WTC11 (cell line): Measurements from ENCODE around the gene AKAP13. TPM values are rescaled to one million over a fixed set of nuclear protein-coding genes. Genes with fewer than 3 reads are reported as not detected.

Experiments
- ATAC-seq: fragments of 200-7000 bp; cut with Tn5 transposase; 2 replicates; pipeline ENCODE4 v1.10.0; 2021; ENCODE audit warnings: mild to moderate bottlenecking, moderate library complexity
- CTCF ChIA-PET: fragments of 300-600 bp; sonication (Branson Sonifier 250); formaldehyde crosslinking; loops from one replicate; lab custom pipeline; 2021; ENCODE audit warnings: antibody characterized with exemption; lab: Charles Lee
- POLR2A ChIA-PET: fragments of 350-600 bp; sonication (Branson Sonifier 250); formaldehyde crosslinking; loops from one replicate; lab custom pipeline; 2021; ENCODE audit warnings: antibody characterized with exemption; lab: Charles Lee
- DNase-seq: peaks from one replicate; pipeline ENCODE4 v3.0.0; 2021; ENCODE audit warnings: low spot score
- H3K27ac Mint-ChIP-seq: 2 replicates; pipeline ENCODE4 v1.8.0; 2021; ENCODE audit warnings: mixed read lengths
- H3K27me3 Mint-ChIP-seq: 2 replicates; pipeline ENCODE4 v1.8.0; 2021; ENCODE audit warnings: low read depth, mild to moderate bottlenecking, moderate library complexity, mixed read lengths
- H3K36me3 Mint-ChIP-seq: 2 replicates; pipeline ENCODE4 v1.8.0; 2021; ENCODE audit warnings: mixed read lengths
- H3K4me1 Mint-ChIP-seq: 2 replicates; pipeline ENCODE4 v1.8.0; 2022; ENCODE audit warnings: mixed read lengths
- H3K4me3 Mint-ChIP-seq: 2 replicates; pipeline ENCODE4 v1.8.0; 2021; ENCODE audit warnings: mild to moderate bottlenecking, moderate library complexity, mixed read lengths
- H3K9me3 Mint-ChIP-seq: 2 replicates; pipeline ENCODE4 v1.8.0; 2021; ENCODE audit warnings: mixed read lengths
- ATF1 ChIP-seq: sonication (generic); formaldehyde crosslinking; IDR thresholded peaks from 2 replicates; pipeline ENCODE4 v1.8.1; 2023; ENCODE audit warnings: mild to moderate bottlenecking, moderate library complexity, missing genetic modification reagents
- CDX4 ChIP-seq: fragments of 250-450 bp; sonication (Bioruptor Pico); IDR thresholded peaks from 2 replicates; pipeline ENCODE4 v1.9.0; 2021; ENCODE audit warnings: moderate library complexity, mild to moderate bottlenecking, inconsistent platforms, borderline replicate concordance
- E2F1 ChIP-seq: sonication (generic); formaldehyde crosslinking; IDR thresholded peaks from 2 replicates; pipeline ENCODE4 v1.8.0; 2022; ENCODE audit warnings: mild to moderate bottlenecking, missing genetic modification reagents
- ELF4 ChIP-seq: sonication (generic); formaldehyde crosslinking; IDR thresholded peaks from 2 replicates; pipeline ENCODE4 v1.8.1; 2022; ENCODE audit warnings: low read depth, mild to moderate bottlenecking, moderate library complexity, missing genetic modification reagents
- ESRRA ChIP-seq: sonication (generic); formaldehyde crosslinking; IDR thresholded peaks from 2 replicates; pipeline ENCODE4 v1.8.1; 2022; ENCODE audit warnings: mild to moderate bottlenecking, missing genetic modification reagents, borderline replicate concordance
- ETV6 ChIP-seq: sonication (generic); formaldehyde crosslinking; IDR thresholded peaks from 2 replicates; pipeline ENCODE4 v1.8.1; 2022; ENCODE audit warnings: mild to moderate bottlenecking, missing genetic modification reagents
- FOXJ3 ChIP-seq: sonication (generic); formaldehyde crosslinking; IDR thresholded peaks from 2 replicates; pipeline ENCODE4 v1.9.0; 2021; ENCODE audit warnings: missing genetic modification reagents, mild to moderate bottlenecking, borderline replicate concordance
- JAZF1 ChIP-seq: fragments of 250-450 bp; sonication (Bioruptor Pico); IDR thresholded peaks from 2 replicates; pipeline ENCODE4 v1.9.0; 2021; ENCODE audit warnings: moderate library complexity, mild to moderate bottlenecking, inconsistent platforms
- NFE2L1 ChIP-seq: sonication (generic); formaldehyde crosslinking; IDR thresholded peaks from 2 replicates; pipeline ENCODE4 v1.8.1; 2023; ENCODE audit warnings: missing genetic modification reagents
- RORB ChIP-seq: fragments of 250-450 bp; sonication (Bioruptor Pico); IDR thresholded peaks from 2 replicates; pipeline ENCODE4 v1.9.0; 2021; ENCODE audit warnings: mild to moderate bottlenecking
- SP1 ChIP-seq: sonication (generic); formaldehyde crosslinking; conservative IDR thresholded peaks from 2 replicates; pipeline ENCODE4 v1.8.1; 2022; ENCODE audit warnings: missing genetic modification reagents
- STAT6 ChIP-seq: sonication (generic); formaldehyde crosslinking; conservative IDR thresholded peaks from 2 replicates; pipeline ENCODE4 v1.8.1; 2023; ENCODE audit warnings: mild to moderate bottlenecking, low read depth, missing genetic modification reagents, moderate library complexity
- TP53 ChIP-seq: sonication (generic); formaldehyde crosslinking; IDR thresholded peaks from 2 replicates; pipeline ENCODE4 v1.8.1; 2023; ENCODE audit warnings: mild to moderate bottlenecking, missing genetic modification reagents
- USF1 ChIP-seq: sonication (generic); formaldehyde crosslinking; IDR thresholded peaks from 2 replicates; pipeline ENCODE4 v1.8.0; 2022; ENCODE audit warnings: mild to moderate bottlenecking, missing genetic modification reagents
- USF2 ChIP-seq: sonication (generic); formaldehyde crosslinking; IDR thresholded peaks from 2 replicates; pipeline ENCODE4 v1.8.1; 2023; ENCODE audit warnings: mild to moderate bottlenecking, missing genetic modification reagents, moderate library complexity
- ZNF121 ChIP-seq: sonication (generic); formaldehyde crosslinking; IDR thresholded peaks from 2 replicates; pipeline ENCODE4 v1.8.0; 2023; ENCODE audit warnings: missing genetic modification reagents
- total RNA-seq: library from RNA; stranded (reverse); gene quantifications from 3 replicates; pipeline ENCODE4 v1.2.3, GENCODE V29; 2021
- TF ChIP-seq, protein P1 (sequence below): fragments of 250-450 bp; sonication (Bioruptor Pico); IDR thresholded peaks from 2 replicates; pipeline ENCODE4 v1.9.0; 2021; ENCODE audit warnings: mild to moderate bottlenecking, borderline replicate concordance
- TF ChIP-seq, protein P2 (sequence below): sonication (generic); formaldehyde crosslinking; conservative IDR thresholded peaks from 2 replicates; pipeline ENCODE4 v1.8.1; 2022; ENCODE audit warnings: mild to moderate bottlenecking, missing genetic modification reagents
- TF ChIP-seq, protein P3 (sequence below): sonication (generic); formaldehyde crosslinking; IDR thresholded peaks from 2 replicates; pipeline ENCODE4 v1.8.0; 2022; ENCODE audit warnings: mild to moderate bottlenecking, missing genetic modification reagents
- TF ChIP-seq, protein P4 (sequence below): sonication (generic); formaldehyde crosslinking; IDR thresholded peaks from 2 replicates; pipeline ENCODE4 v1.8.0; 2023; ENCODE audit warnings: mild to moderate bottlenecking, missing genetic modification reagents

Gene AKAP13
- total RNA-seq, 1 experiment from 2014 or later: 50.3 TPM

DNA sequence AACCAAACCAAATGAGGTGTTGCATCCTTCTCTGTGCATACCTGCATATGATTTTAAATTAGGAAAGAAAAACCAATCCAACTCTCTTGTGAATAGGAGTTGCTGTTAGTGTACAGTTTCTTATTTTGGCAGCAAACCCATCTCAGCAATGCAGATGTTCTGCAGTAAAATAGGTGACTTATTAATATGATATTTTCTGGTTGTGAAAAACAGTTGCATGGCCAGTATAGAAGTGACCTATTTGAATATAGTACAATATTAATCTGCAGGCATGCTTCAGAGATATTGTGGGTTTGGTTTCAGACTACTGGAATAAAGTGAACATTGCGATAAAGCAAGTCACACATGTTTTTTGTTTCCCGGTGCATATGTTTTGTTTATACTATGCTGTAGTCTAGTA is 42.2 kb downstream of the AKAP13 start:
- no peak for ATAC-seq
- H3K9me3 Mint-ChIP-seq: peaks cover 5% of the 10 kb centered on the region; the same call in 1 of the 2 replicates

DNA sequence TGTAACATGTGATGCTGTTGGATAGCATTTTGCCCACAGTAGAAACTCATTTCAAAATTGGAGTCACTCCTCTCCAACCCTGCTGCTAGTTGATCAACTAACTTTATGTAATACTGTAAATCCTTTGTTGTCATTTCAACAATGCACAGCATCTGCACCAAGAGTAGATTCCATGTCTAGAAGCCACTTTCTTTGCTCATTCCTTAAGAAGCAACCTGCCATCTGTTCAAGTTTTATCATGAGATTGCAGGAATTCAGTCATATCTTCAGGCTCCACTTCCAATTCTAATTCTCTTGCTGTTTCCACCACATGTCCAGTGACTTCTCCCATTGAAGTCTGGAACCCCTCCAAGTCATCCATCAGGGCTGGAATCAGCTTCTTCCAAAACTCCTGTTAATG is 42.9 kb downstream of the AKAP13 start:
- DNase-seq (no peak), ATAC-seq (no peak)
- Mint-ChIP-seq H3K36me3 (no peaks in the 10 kb centered on the region), H3K27me3 (no peaks in the 10 kb centered on the region), H3K9me3 (peaks cover 5% of the 10 kb centered on the region; the same call in 1 of the 2 replicates), H3K4me3 (no peak overlapping the region), H3K27ac (no peak overlapping the region), H3K4me1 (peaks cover 25% of the 10 kb centered on the region)
- CTCF ChIA-PET: no interaction called here
- POLR2A ChIA-PET: no interaction called here
- TF ChIP-seq E2F1 (CRISPR knock-in tag) (no peak), ESRRA (no peak), FOXJ3 (no peak), ETV6 (no peak), USF1 (CRISPR knock-in tag) (no peak), CDX4 (CRISPR knock-in tag) (no peak), ZNF121 (CRISPR knock-in tag) (no peak), JAZF1 (no peak)
- TF ChIP-seq, protein P1, sequence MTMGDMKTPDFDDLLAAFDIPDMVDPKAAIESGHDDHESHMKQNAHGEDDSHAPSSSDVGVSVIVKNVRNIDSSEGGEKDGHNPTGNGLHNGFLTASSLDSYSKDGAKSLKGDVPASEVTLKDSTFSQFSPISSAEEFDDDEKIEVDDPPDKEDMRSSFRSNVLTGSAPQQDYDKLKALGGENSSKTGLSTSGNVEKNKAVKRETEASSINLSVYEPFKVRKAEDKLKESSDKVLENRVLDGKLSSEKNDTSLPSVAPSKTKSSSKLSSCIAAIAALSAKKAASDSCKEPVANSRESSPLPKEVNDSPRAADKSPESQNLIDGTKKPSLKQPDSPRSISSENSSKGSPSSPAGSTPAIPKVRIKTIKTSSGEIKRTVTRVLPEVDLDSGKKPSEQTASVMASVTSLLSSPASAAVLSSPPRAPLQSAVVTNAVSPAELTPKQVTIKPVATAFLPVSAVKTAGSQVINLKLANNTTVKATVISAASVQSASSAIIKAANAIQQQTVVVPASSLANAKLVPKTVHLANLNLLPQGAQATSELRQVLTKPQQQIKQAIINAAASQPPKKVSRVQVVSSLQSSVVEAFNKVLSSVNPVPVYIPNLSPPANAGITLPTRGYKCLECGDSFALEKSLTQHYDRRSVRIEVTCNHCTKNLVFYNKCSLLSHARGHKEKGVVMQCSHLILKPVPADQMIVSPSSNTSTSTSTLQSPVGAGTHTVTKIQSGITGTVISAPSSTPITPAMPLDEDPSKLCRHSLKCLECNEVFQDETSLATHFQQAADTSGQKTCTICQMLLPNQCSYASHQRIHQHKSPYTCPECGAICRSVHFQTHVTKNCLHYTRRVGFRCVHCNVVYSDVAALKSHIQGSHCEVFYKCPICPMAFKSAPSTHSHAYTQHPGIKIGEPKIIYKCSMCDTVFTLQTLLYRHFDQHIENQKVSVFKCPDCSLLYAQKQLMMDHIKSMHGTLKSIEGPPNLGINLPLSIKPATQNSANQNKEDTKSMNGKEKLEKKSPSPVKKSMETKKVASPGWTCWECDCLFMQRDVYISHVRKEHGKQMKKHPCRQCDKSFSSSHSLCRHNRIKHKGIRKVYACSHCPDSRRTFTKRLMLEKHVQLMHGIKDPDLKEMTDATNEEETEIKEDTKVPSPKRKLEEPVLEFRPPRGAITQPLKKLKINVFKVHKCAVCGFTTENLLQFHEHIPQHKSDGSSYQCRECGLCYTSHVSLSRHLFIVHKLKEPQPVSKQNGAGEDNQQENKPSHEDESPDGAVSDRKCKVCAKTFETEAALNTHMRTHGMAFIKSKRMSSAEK: no peak
- TF ChIP-seq, protein P2, sequence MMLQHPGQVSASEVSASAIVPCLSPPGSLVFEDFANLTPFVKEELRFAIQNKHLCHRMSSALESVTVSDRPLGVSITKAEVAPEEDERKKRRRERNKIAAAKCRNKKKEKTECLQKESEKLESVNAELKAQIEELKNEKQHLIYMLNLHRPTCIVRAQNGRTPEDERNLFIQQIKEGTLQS (CRISPR knock-in tag): no peak
- TF ChIP-seq, protein P3, sequence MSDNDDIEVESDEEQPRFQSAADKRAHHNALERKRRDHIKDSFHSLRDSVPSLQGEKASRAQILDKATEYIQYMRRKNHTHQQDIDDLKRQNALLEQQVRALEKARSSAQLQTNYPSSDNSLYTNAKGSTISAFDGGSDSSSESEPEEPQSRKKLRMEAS (CRISPR knock-in tag): no peak

More for the DNA sequence above, 42.2 kb downstream of the AKAP13 start:
- TF ChIP-seq RORB (no peak), ELF4 (CRISPR knock-in tag) (no peak), ATF1 (CRISPR knock-in tag) (no peak), STAT6 (no peak), USF2 (CRISPR knock-in tag) (no peak), NFE2L1 (CRISPR knock-in tag) (no peak), SP1 (no peak), TP53 (CRISPR knock-in tag) (no peak)
- TF ChIP-seq, protein P4, sequence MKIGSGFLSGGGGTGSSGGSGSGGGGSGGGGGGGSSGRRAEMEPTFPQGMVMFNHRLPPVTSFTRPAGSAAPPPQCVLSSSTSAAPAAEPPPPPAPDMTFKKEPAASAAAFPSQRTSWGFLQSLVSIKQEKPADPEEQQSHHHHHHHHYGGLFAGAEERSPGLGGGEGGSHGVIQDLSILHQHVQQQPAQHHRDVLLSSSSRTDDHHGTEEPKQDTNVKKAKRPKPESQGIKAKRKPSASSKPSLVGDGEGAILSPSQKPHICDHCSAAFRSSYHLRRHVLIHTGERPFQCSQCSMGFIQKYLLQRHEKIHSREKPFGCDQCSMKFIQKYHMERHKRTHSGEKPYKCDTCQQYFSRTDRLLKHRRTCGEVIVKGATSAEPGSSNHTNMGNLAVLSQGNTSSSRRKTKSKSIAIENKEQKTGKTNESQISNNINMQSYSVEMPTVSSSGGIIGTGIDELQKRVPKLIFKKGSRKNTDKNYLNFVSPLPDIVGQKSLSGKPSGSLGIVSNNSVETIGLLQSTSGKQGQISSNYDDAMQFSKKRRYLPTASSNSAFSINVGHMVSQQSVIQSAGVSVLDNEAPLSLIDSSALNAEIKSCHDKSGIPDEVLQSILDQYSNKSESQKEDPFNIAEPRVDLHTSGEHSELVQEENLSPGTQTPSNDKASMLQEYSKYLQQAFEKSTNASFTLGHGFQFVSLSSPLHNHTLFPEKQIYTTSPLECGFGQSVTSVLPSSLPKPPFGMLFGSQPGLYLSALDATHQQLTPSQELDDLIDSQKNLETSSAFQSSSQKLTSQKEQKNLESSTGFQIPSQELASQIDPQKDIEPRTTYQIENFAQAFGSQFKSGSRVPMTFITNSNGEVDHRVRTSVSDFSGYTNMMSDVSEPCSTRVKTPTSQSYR (CRISPR knock-in tag): no peak
- H3K4me3 Mint-ChIP-seq: no peak overlapping the region
- no peaks in the 10 kb centered on the region for H3K27me3 Mint-ChIP-seq
- no peaks in the 10 kb centered on the region for H3K36me3 Mint-ChIP-seq
- CTCF ChIA-PET: no interaction called here
- peaks cover 25% of the 10 kb centered on the region for H3K4me1 Mint-ChIP-seq
- POLR2A ChIA-PET: no interaction called here
- no peak for DNase-seq
- no peak overlapping the region for H3K27ac Mint-ChIP-seq
